ENCODE data around the gene CNTFR. TPM values are rescaled to one million over a fixed set of nuclear protein-coding genes. Genes with fewer than 3 reads are reported as not detected.

CNTFR gene
- total RNA-seq, 2 experiments from 2014 or later: not detected

- no peak for DNase-seq
- no peak overlapping the region for H3K27ac Mint-ChIP-seq
- peaks cover 7% of the 10 kb centered on the region for H3K4me1 Mint-ChIP-seq (ENCODE audit: low read depth)
- no peaks in the 10 kb centered on the region for H3K36me3 Mint-ChIP-seq (ENCODE audit: low read depth)
- H3K4me3 Mint-ChIP-seq: no peak overlapping the region
- peaks cover 59% of the 10 kb centered on the region for H3K27me3 Mint-ChIP-seq
- ChIA-PET CTCF (interaction anchor here (1.7 to 1.9 kb wide), 2 partner anchors 19 to 181 kb away, joined by 4 to 7 read pairs; no protein-coding TSS in a partner anchor), POLR2A (no interaction called here)
- ATAC-seq: no peak
- H3K9me3 Mint-ChIP-seq: no peaks in the 10 kb centered on the region
- TF ChIP-seq CTCF (IDR thresholded peaks at IDR 0.05): no peak
- intact Hi-C loops (cut with micrococcal nuclease): no loop called here
Observed at GRCh38 chr9:34584970-34585369, 4.6 kb downstream of the CNTFR start.

GRCh38 chr9:34582787-34583186 lies 6.7 kb downstream of the CNTFR start:
- ChIA-PET CTCF (interaction anchor here (0.8 to 4.9 kb wide), 6 partner anchors 9 to 178 kb away, joined by 4 to 19 read pairs (median 7); no protein-coding TSS in a partner anchor), POLR2A (interaction anchor here (0.8 kb wide), 1 partner anchor 20 kb away, joined by 3 read pairs; no protein-coding TSS in a partner anchor)
- TF ChIP-seq CTCF (IDR thresholded peaks at IDR 0.05): no peak
- no peaks in the 10 kb centered on the region for H3K4me1 Mint-ChIP-seq (ENCODE audit: low read depth)
- no peak overlapping the region for H3K4me3 Mint-ChIP-seq
- H3K36me3 Mint-ChIP-seq (ENCODE audit: low read depth): no peaks in the 10 kb centered on the region
- intact Hi-C loops (cut with micrococcal nuclease): no loop called here
- ATAC-seq (no peak), DNase-seq (no peak)
- peaks cover 58% of the 10 kb centered on the region for H3K27me3 Mint-ChIP-seq
- H3K9me3 Mint-ChIP-seq: no peaks in the 10 kb centered on the region
- no peak overlapping the region for H3K27ac Mint-ChIP-seq

GRCh38 chr9:34581318-34581717 lies 8.2 kb downstream of the CNTFR start:
- TF ChIP-seq CTCF (IDR thresholded peaks at IDR 0.05): no peak
- no peak overlapping the region for H3K4me3 Mint-ChIP-seq
- peaks cover 6% of the 10 kb centered on the region for H3K4me1 Mint-ChIP-seq (ENCODE audit: low read depth)
- no peaks in the 10 kb centered on the region for H3K9me3 Mint-ChIP-seq
- no peaks in the 10 kb centered on the region for H3K36me3 Mint-ChIP-seq (ENCODE audit: low read depth)
- POLR2A ChIA-PET: no interaction called here
- no peak for ATAC-seq
- CTCF ChIA-PET: interaction anchor here (2.4 to 4.9 kb wide), 3 partner anchors 10 to 177 kb away, joined by 10 to 22 read pairs (median 19); no protein-coding TSS in a partner anchor
- intact Hi-C loops (cut with micrococcal nuclease): no loop called here
- no peak overlapping the region for H3K27ac Mint-ChIP-seq
- H3K27me3 Mint-ChIP-seq: peaks cover 56% of the 10 kb centered on the region
- DNase-seq: no peak

- ChIA-PET CTCF (interaction anchor here (1.4 to 4.9 kb wide), 5 partner anchors 11 to 176 kb away, joined by 5 to 22 read pairs (median 9); no protein-coding TSS in a partner anchor), POLR2A (interaction anchor here (0.5 kb wide), 1 partner anchor 167 kb away, joined by 3 read pairs; no protein-coding TSS in a partner anchor)
- peaks cover 54% of the 10 kb centered on the region for H3K27me3 Mint-ChIP-seq
- ATAC-seq (no peak), DNase-seq (no peak)
- H3K36me3 Mint-ChIP-seq (ENCODE audit: low read depth): no peaks in the 10 kb centered on the region
- intact Hi-C loops (cut with micrococcal nuclease): no loop called here
- no peak overlapping the region for H3K27ac Mint-ChIP-seq
- TF ChIP-seq CTCF (IDR thresholded peaks at IDR 0.05): no peak
- no peak overlapping the region for H3K4me3 Mint-ChIP-seq
- H3K4me1 Mint-ChIP-seq (ENCODE audit: low read depth): peaks cover 6% of the 10 kb centered on the region
- no peaks in the 10 kb centered on the region for H3K9me3 Mint-ChIP-seq
Observed at GRCh38 chr9:34580358-34580757, 9.2 kb downstream of the CNTFR start.

GRCh38 chr9:34579808-34580163 lies 9.7 kb downstream of the CNTFR start:
- POLR2A ChIA-PET: interaction anchor here (0.8 kb wide), 1 partner anchor 204 kb away, joined by 4 read pairs; no protein-coding TSS in a partner anchor
- DNase-seq (no peak), ATAC-seq (no peak)
- CTCF ChIA-PET: interaction anchor here (1.1 to 4.9 kb wide), 6 partner anchors 12 to 175 kb away, joined by 3 to 22 read pairs (median 8); partner anchors contain the start of gene SIGMAR1
- Mint-ChIP-seq H3K4me1 (ENCODE audit: low read depth) (peaks cover 6% of the 10 kb centered on the region), H3K27me3 (peaks cover 51% of the 10 kb centered on the region), H3K27ac (no peak overlapping the region), H3K9me3 (no peaks in the 10 kb centered on the region), H3K36me3 (ENCODE audit: low read depth) (no peaks in the 10 kb centered on the region), H3K4me3 (no peak overlapping the region)
- intact Hi-C loops (cut with micrococcal nuclease): no loop called here
- TF ChIP-seq CTCF (IDR thresholded peaks at IDR 0.05): no peak
